ENCODE results near the gene EDIL3.
"Not testable (repeated sequence)": the region's sequence is repeated elsewhere in the genome, so short reads cannot be mapped to it uniquely, and the experiment has no call there.

The EDIL3 gene

GRCh38 chr5:84297641-84298040, 87.0 kb downstream of the EDIL3 start:
- DNase-seq, result not testable (repeated sequence)

DNA sequence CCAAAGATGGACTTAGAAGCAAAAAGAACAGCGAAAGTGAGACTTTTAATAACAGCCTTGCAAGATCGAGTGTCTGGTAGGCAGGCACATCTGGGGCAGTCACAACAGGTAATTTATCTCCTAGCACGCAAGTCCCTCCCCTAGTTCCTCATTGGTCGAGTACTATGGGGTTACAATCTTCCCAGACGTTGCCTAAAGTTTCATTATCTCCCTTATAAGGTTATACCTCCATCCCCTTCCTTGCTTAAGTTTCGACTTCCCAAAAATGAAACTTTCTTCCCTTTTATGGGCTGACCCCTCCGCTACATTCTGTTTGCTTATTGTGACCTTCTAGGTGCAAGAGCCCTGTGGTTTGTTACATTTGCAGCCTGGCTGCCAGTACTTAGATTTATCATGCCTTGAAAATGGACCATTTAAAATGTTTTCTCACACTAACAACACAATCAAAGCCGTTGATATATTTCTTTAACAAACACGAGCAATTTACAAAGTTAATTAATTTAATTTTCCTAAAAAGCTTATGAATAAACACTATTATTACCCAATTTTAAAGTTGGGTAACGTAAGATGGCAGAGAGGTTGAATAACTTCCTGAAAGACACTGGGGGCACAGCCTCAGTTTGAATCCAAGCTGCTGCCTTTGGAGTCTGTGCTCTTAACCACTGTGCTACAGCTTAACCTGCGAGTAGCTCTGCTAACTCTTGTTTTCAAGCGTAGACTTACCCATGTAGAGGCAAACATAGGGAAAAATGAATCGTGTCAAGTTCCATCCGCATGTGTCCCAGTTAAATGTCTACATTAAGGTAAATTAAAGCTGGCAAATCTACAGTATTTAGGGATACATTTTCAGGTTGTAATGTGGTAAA, 91.7 kb downstream of the EDIL3 start:
- DNase-seq, result no peak

- no peak for DNase-seq
Measured at GRCh38 chr5:84292000-84292642, 92.6 kb downstream of the EDIL3 start.

DNA sequence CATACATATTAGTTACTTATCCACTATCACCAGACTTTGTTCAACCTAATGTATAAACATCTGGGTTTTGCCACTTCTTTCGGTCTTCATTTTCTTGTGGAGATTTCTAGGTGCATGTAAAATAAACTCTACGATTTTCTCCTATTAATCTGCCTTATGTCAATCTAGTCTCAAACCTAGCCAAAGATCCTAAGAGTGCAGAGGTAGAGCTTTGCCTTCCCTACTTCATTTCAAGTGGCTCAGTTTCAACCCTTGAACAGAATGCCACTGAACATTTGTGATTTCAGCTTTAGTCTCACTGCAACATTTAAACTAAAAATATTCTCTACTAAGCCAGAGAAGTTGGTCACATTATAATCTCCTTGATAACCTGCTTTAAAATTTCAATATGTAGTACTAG, 94.0 kb downstream of the EDIL3 start:
- no peak for DNase-seq

GRCh38 chr5:84290161-84290560, 94.5 kb downstream of the EDIL3 start:
- no peak for DNase-seq

DNA sequence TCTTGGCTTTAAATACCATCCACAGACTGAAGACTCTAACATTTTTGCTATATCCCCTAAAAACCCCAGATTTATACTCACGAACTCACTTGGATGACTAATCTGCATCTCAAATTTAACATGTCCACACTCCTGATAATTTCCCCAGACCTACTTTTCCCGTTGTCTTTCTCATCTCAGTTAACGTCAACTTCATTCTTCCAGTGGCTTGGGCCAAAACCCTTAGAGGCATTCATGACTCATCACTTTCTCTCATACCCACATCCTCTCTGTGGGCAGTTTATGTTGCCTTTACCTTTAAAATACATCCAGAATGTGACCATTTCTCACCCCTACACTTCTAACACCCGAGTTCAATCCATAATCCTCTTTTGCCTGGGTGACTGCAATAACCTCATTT, 96.7 kb downstream of the EDIL3 start:
- DNase-seq, result no peak

GRCh38 chr5:84286662-84287061, 98.0 kb downstream of the EDIL3 start:
- DNase-seq, result no peak

- no peak for DNase-seq
Measured at GRCh38 chr5:84285641-84286637, 98.7 kb downstream of the EDIL3 start.

- DNase-seq, result no peak
Measured at GRCh38 chr5:84281383-84281782, 103.3 kb downstream of the EDIL3 start.

DNA sequence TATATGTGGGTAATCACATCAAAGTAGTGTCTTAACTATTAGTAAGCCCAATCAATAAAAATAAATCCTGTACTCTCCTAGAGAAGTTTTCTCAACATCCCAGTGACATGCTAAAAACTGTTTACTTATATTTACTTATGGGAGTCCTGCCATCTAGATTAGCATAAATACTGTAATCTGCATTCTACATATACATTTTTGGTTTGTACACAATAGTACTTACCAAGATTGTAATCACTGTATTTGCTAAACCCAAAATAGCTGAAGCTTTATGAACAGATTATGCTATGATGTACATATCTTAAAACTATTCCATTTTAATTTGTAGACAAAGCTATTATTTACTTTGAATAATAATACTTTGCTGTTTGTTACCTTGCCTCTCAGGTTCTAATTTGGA, 105.4 kb downstream of the EDIL3 start:
- no peak for DNase-seq

- DNase-seq, result no peak
Measured at GRCh38 chr5:84275609-84276008, 109.1 kb downstream of the EDIL3 start.

- no peak for DNase-seq
Measured at GRCh38 chr5:84274585-84275468, 109.9 kb downstream of the EDIL3 start.

DNA sequence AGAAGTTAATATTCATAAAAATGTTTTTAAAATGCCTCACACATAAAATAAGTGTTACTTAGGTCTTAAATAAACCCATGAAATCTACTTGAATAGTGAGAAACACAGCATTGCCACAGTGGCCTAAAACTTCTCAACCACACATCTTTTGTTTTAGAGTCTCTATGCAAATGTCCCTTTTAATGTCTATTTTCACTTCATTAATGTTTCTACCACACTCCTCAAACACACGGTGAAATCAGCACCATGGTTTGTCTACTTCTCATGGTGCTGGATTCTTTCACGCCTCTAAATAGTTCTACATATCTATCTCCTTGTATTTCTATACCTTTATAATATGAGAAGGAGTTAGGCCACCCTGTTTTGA, 111.2 kb downstream of the EDIL3 start:
- no peak for DNase-seq

DNA sequence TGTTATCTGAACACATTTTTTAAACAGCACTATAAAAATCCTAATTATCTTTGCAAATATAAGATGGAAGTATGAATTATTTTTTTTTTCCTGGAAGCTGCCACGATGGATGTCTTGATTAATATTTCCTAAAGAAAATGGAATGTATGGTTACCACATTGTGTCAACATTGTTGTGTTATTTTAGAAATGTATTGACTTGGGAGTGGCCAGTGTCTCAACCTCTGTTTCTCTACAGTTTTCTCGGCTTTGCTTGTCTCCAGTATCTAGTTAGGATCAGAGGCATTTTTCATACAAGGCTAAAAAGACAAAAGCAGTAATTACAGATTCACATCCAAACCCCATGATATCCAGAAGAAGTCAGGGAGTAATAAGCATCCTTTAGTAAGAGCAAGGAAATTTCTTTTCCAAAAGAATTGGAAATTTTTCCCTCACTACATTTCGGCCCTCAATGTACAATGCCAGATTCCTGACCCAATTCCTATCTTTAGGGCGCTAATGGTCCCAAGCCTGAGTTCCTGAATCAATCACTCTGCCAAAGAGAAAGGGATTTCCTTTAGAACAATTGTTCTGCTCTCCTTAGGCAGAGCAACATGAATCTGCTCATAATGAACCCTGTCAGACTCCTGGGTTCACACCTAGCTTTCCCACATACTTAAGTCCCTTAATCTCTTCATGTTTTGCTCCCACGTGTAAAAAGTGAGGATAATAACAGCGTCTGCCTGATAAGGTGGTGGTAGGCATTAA, 111.7 kb downstream of the EDIL3 start:
- DNase-seq, result no peak

- DNase-seq, result no peak
Measured at GRCh38 chr5:84265739-84266550, 118.7 kb downstream of the EDIL3 start.

- no peak for DNase-seq
Measured at GRCh38 chr5:84265130-84265529, 119.5 kb downstream of the EDIL3 start.

GRCh38 chr5:84260939-84261338, 123.7 kb downstream of the EDIL3 start:
- DNase-seq, result no peak

- DNase-seq, result no peak
Measured at GRCh38 chr5:84260140-84260539, 124.5 kb downstream of the EDIL3 start.

- DNase-seq, result no peak
Measured at GRCh38 chr5:84259283-84260045, 125.2 kb downstream of the EDIL3 start.

DNA sequence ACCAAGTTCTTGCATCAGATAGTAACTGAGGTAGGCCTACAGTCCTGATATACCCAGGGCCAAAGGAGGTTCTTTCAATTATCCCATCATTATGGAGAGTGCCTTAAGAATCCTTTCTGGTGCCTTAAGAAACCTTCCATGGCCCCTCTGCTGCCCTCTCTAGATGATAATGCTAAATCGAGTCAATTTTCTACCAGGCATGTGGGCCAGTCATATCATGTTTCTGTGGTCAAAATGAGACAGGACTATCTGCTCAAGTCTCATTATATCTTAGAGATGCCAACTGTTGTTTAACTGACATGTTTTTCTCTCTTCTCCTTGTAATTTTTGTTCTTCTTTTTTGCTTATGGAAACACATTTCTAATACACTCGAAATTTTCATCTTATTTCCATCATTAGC, 127.6 kb downstream of the EDIL3 start:
- no peak for DNase-seq
